Keratinocyte (primary cell): ENCODE results near the gene IRX3. TPM values are rescaled to one million over a fixed set of nuclear protein-coding genes. Genes with fewer than 3 reads are reported as not detected.

Experiments
- DNase-seq: peaks from one replicate; pipeline ENCODE4 v3.0.0-alpha.2; 2011; ENCODE audit warnings: low read depth, missing footprints, low spot score
- FAIRE-seq: peaks from 2 replicates; lab custom pipeline; 2011; peaks lifted over from hg19 to GRCh38; lab: Jason Lieb, UNC
- H2AFZ ChIP-seq: 2 replicates; pipeline ENCODE4 v1.6.0; 2012; ENCODE audit warnings: low read length, control low read depth, inconsistent platforms; ENCODE audit not compliant: control insufficient read depth
- H3K27ac ChIP-seq: 2 replicates; pipeline ENCODE4 v1.5.1; 2011; ENCODE audit warnings: low read length; ENCODE audit not compliant: control insufficient read depth, insufficient read depth
- H3K27me3 ChIP-seq: 3 replicates; pipeline ENCODE4 v1.6.0; 2011; ENCODE audit warnings: low read length; ENCODE audit not compliant: control insufficient read depth, insufficient read depth; ENCODE audit errors: extremely low read depth
- H3K36me3 ChIP-seq, 2 experiments: 2 replicates in 1 of 2; 3 replicates in 1 of 2; pipeline ENCODE4 v1.5.1; 2011; ENCODE audit warnings: low read length in 2 of 2, mild to moderate bottlenecking in 1 of 2; ENCODE audit not compliant: control insufficient read depth in 2 of 2, insufficient read depth in 2 of 2; ENCODE audit errors: extremely low read depth in 1 of 2
- H3K4me1 ChIP-seq: 3 replicates; pipeline ENCODE4 v1.5.1; 2011; ENCODE audit warnings: low read length; ENCODE audit not compliant: control insufficient read depth, insufficient read depth; ENCODE audit errors: extremely low read depth
- H3K4me2 ChIP-seq: 3 replicates; pipeline ENCODE4 v1.6.0; 2011; ENCODE audit warnings: low read depth, low read length; ENCODE audit not compliant: control insufficient read depth, insufficient read depth; ENCODE audit errors: extremely low read depth
- H3K4me3 ChIP-seq, 3 experiments: fragments of 200-600 bp in 1 of 3; sonication (generic) in 1 of 3; 2 replicates in 2 of 3; 3 replicates in 1 of 3; pipeline ENCODE4 v1.5.1; 2011 to 2016; ENCODE audit warnings: low read length in 3 of 3, mild to moderate bottlenecking in 3 of 3, control low read depth in 2 of 3, inconsistent platforms in 1 of 3, low read depth in 1 of 3, mixed read lengths in 1 of 3, mixed run types in 1 of 3, moderate library complexity in 1 of 3; ENCODE audit not compliant: control insufficient read depth in 2 of 3, insufficient read depth in 2 of 3; ENCODE audit errors: extremely low read depth in 1 of 3
- H3K79me2 ChIP-seq: 2 replicates; pipeline ENCODE4 v1.6.0; 2012; ENCODE audit warnings: low read length; ENCODE audit not compliant: control insufficient read depth, insufficient read depth
- H3K9ac ChIP-seq: 3 replicates; pipeline ENCODE4 v1.6.0; 2011; ENCODE audit warnings: low read length; ENCODE audit not compliant: control insufficient read depth, insufficient read depth; ENCODE audit errors: extremely low read depth
- H3K9me1 ChIP-seq: 3 replicates; pipeline ENCODE4 v1.6.0; 2011; ENCODE audit warnings: low read length; ENCODE audit not compliant: control insufficient read depth, insufficient read depth; ENCODE audit errors: extremely low read depth
- H3K9me3 ChIP-seq: 2 replicates; pipeline ENCODE4 v1.5.1; 2012; ENCODE audit warnings: low read depth, low read length; ENCODE audit not compliant: control insufficient read depth
- H4K20me1 ChIP-seq: 3 replicates; pipeline ENCODE4 v1.6.0; 2011; ENCODE audit warnings: low read length; ENCODE audit not compliant: control insufficient read depth, insufficient read depth; ENCODE audit errors: extremely low read depth
- CTCF ChIP-seq, 3 experiments: IDR thresholded peaks in 1 of 3; conservative IDR thresholded peaks in 1 of 3; optimal IDR thresholded peaks in 1 of 3; 2 replicates in 2 of 3; 3 replicates in 1 of 3; pipeline versions ENCODE3 to v1.5.1; 2011; ENCODE audit warnings: low read length in 3 of 3, mild to moderate bottlenecking in 3 of 3, moderate library complexity in 2 of 3, control low read depth in 1 of 3, inconsistent platforms in 1 of 3; ENCODE audit not compliant: insufficient read depth in 2 of 3; ENCODE audit errors: extremely low read depth in 1 of 3
- EZH2 ChIP-seq: IDR thresholded peaks from one replicate; pipeline ENCODE4 v1.6.1; 2012; ENCODE audit warnings: inconsistent platforms, mild to moderate bottlenecking, low read length, moderate library complexity
- dilution Hi-C: fragments of 300-500 bp; cut with MboI; formaldehyde crosslinking; loops from one replicate; pipeline ENCODE4 v1.7.0; 2020; ENCODE audit warnings: low sequenced_read_pairs; ENCODE audit not compliant: extremely low pct_ligation_motif_present
- polyA plus RNA-seq, 5 experiments: library from polyadenylated mRNA; depleted of rRNA in 3 of 5; stranded (reverse) in 3 of 5; stranded (forward) in 1 of 5; unstranded in 1 of 5; fragments of >200 nt; gene quantifications; 1 replicate in 1 of 5; 2 replicates in 3 of 5; 3 replicates in 1 of 5; pipeline versions ENCODE4 v1.2.1 to v1.2.3, GENCODE V29; 2011 to 2012; ENCODE audit warnings: missing spikeins in 2 of 5, low read depth in 1 of 5, low replicate concordance in 1 of 5

The IRX3 gene
- polyA plus RNA-seq, 1 donor (not counting 4 experiments of a cell fraction or from before 2014, with no cell fraction given): 3.3 TPM

DNA sequence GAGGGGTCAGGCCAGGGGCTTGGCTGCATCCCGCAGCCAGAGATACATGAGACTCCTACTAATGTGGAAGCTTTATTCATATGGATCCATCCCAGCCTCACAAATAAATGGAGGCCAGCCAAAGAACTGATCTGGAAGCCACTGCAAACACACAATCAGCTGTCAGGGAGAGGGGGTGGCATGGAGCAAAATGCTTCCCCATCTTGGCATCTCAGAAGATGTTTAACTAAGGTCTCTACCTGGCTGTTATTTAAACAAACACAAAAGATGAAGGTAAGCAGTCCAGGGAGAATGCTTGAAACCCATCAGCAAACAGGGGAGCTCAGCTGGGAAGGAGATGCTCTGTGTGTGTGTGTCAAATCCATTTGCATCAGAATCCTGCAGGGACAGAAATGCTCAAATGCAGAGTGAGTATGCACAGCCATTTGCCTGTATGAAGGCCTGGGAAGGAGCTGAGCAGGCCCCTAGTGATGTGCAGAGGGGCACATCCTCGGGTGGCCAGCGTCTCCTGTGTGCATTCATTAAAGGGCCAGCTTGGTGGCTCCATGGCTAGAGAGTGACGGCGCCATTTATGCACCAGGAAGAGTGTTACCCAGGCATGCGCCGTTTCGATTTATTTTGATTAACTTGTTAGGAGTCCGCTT lies 34.2 kb upstream of the IRX3 start:
- H4K20me1 ChIP-seq: no peaks in the 10 kb centered on the region
- no peaks in the 10 kb centered on the region for H3K27me3 ChIP-seq
- H3K4me3 ChIP-seq: no peak overlapping the region
- FAIRE-seq: no peak
- no peaks in the 10 kb centered on the region for H3K9me1 ChIP-seq
- no peaks in the 10 kb centered on the region for H3K79me2 ChIP-seq
- H3K9me3 ChIP-seq: no peaks in the 10 kb centered on the region
- no peaks in the 10 kb centered on the region for H3K36me3 ChIP-seq
- H2AFZ ChIP-seq: no peak overlapping the region
- H3K4me2 ChIP-seq: no peak overlapping the region
- H3K9ac ChIP-seq: no peak overlapping the region
- no peak for TF ChIP-seq EZH2
- H3K4me1 ChIP-seq: no peaks in the 10 kb centered on the region
- DNase-seq: no peak
- H3K27ac ChIP-seq: no peak overlapping the region
- dilution Hi-C loops: no loop called here

DNA sequence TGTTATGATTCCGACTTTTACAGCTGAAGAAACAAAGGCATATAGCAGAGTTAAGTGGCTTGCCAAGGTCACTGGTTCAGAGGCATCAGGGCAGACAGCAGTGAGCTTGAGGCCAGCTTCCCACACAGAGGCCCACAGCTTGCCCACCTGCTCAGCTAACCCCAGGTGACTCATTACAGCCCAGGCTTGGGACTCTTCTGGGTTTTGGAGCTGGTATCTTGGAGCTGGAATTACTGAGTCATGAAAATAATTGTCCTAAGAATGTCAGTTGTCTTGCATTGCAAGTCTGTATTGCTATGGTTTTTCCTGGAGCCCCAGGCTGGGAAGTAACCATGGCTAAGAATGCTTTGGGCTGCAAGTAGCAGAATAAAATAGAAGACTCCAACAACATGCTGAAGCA lies 32.4 kb upstream of the IRX3 start:
- no peak overlapping the region for H2AFZ ChIP-seq
- H3K4me1 ChIP-seq: no peaks in the 10 kb centered on the region
- FAIRE-seq (no peak), DNase-seq (no peak)
- no peaks in the 10 kb centered on the region for H3K9me3 ChIP-seq
- H3K9ac ChIP-seq: no peak overlapping the region
- H4K20me1 ChIP-seq: no peaks in the 10 kb centered on the region
- no peak overlapping the region for H3K4me2 ChIP-seq
- no peak overlapping the region for H3K4me3 ChIP-seq
- H3K36me3 ChIP-seq: no peaks in the 10 kb centered on the region
- no peaks in the 10 kb centered on the region for H3K9me1 ChIP-seq
- dilution Hi-C loops: no loop called here
- H3K27me3 ChIP-seq: no peaks in the 10 kb centered on the region
- no peak for TF ChIP-seq EZH2
- no peak for TF ChIP-seq CTCF (optimal IDR thresholded peaks at IDR 0.05 in 1 of 3, IDR thresholded peaks at IDR 0.05 in 1 of 3, conservative IDR thresholded peaks at IDR 0.05 in 1 of 3; ENCODE audit: extremely low read depth in 1 of 3, insufficient read depth in 2 of 3, low read length in 3 of 3)
- no peak overlapping the region for H3K27ac ChIP-seq
- H3K79me2 ChIP-seq: no peaks in the 10 kb centered on the region
